A673 (cell line): ENCODE data around the gene ZDHHC8. TPM values are rescaled to one million over a fixed set of nuclear protein-coding genes. Genes with fewer than 3 reads are reported as not detected.

Experiments
- BruUV-seq: library from RNA; stranded (reverse); fragments of 400-500 nt; replicated peaks from 2 replicates; lab custom pipeline; 2021; lab: Mats Ljungman, UMichigan
- CTCF ChIA-PET: fragments of 300-600 bp; sonication (Branson Sonifier 250); formaldehyde crosslinking; loops from one replicate; lab custom pipeline; 2022; ENCODE audit warnings: antibody characterized with exemption; lab: Charles Lee
- POLR2A ChIA-PET: fragments of 300-600 bp; sonication (Branson Sonifier 250); formaldehyde crosslinking; loops from one replicate; lab custom pipeline; 2022; ENCODE audit warnings: antibody characterized with exemption; ENCODE audit not compliant: low non-redundant PET; lab: Charles Lee
- DNase-seq: peaks from one replicate; pipeline ENCODE4 v3.0.0-alpha.2; 2015; ENCODE audit warnings: low spot score
- H3K27ac ChIP-seq: fragments of 200-600 bp; sonication (generic); 2 replicates; pipeline ENCODE4 v1.5.1; 2016; ENCODE audit warnings: mixed run types, low read depth, mild to moderate bottlenecking, mixed read lengths, antibody characterized with exemption, low read length; ENCODE audit not compliant: poor library complexity, severe bottlenecking
- H3K27me3 ChIP-seq: fragments of 200-600 bp; sonication (generic); replicated peaks from 2 replicates; pipeline ENCODE4 v1.6.1; 2017; ENCODE audit warnings: mixed run types, low read depth, mild to moderate bottlenecking, mixed read lengths, antibody characterized with exemption, low read length; ENCODE audit not compliant: insufficient read depth, poor library complexity
- H3K36me3 ChIP-seq: fragments of 200-600 bp; sonication (generic); 2 replicates; pipeline ENCODE4 v1.6.1; 2016; ENCODE audit warnings: mixed run types, mild to moderate bottlenecking, mixed read lengths, antibody characterized with exemption, low read length; ENCODE audit not compliant: insufficient read depth, poor library complexity, severe bottlenecking
- H3K4me1 ChIP-seq: fragments of 200-600 bp; sonication (generic); 2 replicates; pipeline ENCODE4 v1.6.1; 2017; ENCODE audit warnings: mixed run types, mild to moderate bottlenecking, mixed read lengths, antibody characterized with exemption, low read length; ENCODE audit not compliant: insufficient read depth, poor library complexity, severe bottlenecking
- H3K4me3 ChIP-seq: fragments of 200-600 bp; sonication (generic); 2 replicates; pipeline ENCODE4 v1.5.1; 2016; ENCODE audit warnings: low read depth, mixed run types, mild to moderate bottlenecking, mixed read lengths, low read length; ENCODE audit not compliant: poor library complexity, severe bottlenecking
- H3K9me3 ChIP-seq: fragments of 200-600 bp; sonication (generic); 2 replicates; pipeline ENCODE4 v1.6.1; 2016; ENCODE audit warnings: mixed run types, low read depth, mild to moderate bottlenecking, mixed read lengths, antibody characterized with exemption, low read length; ENCODE audit not compliant: poor library complexity, severe bottlenecking
- EZH2 ChIP-seq: fragments of 200-600 bp; sonication (generic); IDR thresholded peaks from 2 replicates; pipeline ENCODE4 v1.6.1; 2017; ENCODE audit warnings: borderline replicate concordance, low read depth, mild to moderate bottlenecking, mixed read lengths, antibody characterized with exemption, low read length; ENCODE audit not compliant: poor library complexity, severe bottlenecking
- intact Hi-C: fragments of 100-400 bp; cut with micrococcal nuclease; formaldehyde crosslinking; loops from one replicate; pipeline ENCODE4 v1.10.0; 2022; ENCODE audit not compliant: unreplicated experiment
- total RNA-seq: library from RNA; stranded (reverse); gene quantifications from 2 replicates; pipeline ENCODE4 v1.2.3, GENCODE V29; 2021
- TF ChIP-seq, protein P1 (sequence below): fragments of 300-800, 200-600 bp; sonication (generic); conservative IDR thresholded peaks from 2 replicates; pipeline ENCODE4 v1.5.1; 2017; ENCODE audit warnings: low read depth, mild to moderate bottlenecking, antibody characterized with exemption, low read length, moderate library complexity, mixed read lengths

The ZDHHC8 gene
- total RNA-seq, 1 experiment from 2014 or later: 58.8 TPM

DNA sequence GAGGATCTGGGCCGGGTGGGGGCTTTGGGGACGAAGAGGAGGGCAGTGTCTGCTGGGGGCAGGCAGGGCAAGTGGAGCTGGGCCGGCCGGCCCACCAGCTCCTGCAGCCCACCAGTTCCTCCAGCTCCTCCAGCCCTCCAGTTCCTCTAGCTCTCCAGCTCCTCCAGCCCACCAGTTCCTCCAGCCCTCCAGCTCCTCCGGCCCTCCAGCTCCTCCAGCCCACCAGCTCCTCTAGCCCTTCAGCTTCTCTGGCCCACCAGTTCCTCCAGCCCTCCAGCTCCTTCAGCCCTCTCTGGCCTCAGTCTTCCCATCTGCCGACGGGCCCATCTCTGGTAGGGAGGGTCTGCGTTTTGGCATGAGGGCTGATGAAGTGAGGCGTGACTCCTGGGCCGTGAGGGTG, 28.4 kb downstream of the ZDHHC8 start:
- CTCF ChIA-PET: no interaction called here
- BruUV-seq: no TSS peak
- no peaks in the 10 kb centered on the region for H3K27me3 ChIP-seq
- H3K36me3 ChIP-seq: no peaks in the 10 kb centered on the region
- no peak overlapping the region for H3K27ac ChIP-seq
- DNase-seq: no peak
- TF ChIP-seq, protein P1, sequence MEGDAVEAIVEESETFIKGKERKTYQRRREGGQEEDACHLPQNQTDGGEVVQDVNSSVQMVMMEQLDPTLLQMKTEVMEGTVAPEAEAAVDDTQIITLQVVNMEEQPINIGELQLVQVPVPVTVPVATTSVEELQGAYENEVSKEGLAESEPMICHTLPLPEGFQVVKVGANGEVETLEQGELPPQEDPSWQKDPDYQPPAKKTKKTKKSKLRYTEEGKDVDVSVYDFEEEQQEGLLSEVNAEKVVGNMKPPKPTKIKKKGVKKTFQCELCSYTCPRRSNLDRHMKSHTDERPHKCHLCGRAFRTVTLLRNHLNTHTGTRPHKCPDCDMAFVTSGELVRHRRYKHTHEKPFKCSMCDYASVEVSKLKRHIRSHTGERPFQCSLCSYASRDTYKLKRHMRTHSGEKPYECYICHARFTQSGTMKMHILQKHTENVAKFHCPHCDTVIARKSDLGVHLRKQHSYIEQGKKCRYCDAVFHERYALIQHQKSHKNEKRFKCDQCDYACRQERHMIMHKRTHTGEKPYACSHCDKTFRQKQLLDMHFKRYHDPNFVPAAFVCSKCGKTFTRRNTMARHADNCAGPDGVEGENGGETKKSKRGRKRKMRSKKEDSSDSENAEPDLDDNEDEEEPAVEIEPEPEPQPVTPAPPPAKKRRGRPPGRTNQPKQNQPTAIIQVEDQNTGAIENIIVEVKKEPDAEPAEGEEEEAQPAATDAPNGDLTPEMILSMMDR: no peak
- no peak for TF ChIP-seq EZH2
- H3K9me3 ChIP-seq: no peaks in the 10 kb centered on the region
- H3K4me3 ChIP-seq: no peak overlapping the region
- no peaks in the 10 kb centered on the region for H3K4me1 ChIP-seq
- POLR2A ChIA-PET: no interaction called here
- intact Hi-C loops: no loop called here

DNA sequence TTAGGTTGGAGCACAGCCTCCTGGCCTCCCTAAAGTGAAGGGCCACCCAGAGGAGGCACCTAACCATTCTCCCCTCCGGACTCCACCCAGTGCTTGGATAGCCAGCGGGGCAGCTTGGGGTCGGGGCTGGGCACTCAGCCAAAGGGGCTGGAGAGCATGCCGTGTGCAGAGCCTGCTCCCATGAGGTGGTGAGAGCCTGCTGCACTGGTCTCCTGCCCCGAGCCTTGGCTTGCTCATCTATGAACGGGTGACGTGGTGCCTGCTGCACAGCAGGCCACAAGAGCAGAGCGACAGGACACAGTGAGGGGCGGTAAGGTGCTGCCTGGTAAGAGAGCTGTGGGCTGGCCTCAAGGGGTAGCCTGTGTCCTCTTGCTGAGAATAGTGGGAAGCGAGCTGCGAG, 33.3 kb downstream of the ZDHHC8 start:
- Histone ChIP-seq H3K4me3 (no peak overlapping the region), H3K9me3 (no peaks in the 10 kb centered on the region), H3K27ac (no peak overlapping the region), H3K27me3 (no peaks in the 10 kb centered on the region), H3K4me1 (no peaks in the 10 kb centered on the region), H3K36me3 (no peaks in the 10 kb centered on the region)
- DNase-seq: no peak
- BruUV-seq: no TSS peak
- ChIA-PET CTCF (no interaction called here), POLR2A (no interaction called here)
- intact Hi-C loops: no loop called here
- TF ChIP-seq, protein P1: no peak
- no peak for TF ChIP-seq EZH2

DNA sequence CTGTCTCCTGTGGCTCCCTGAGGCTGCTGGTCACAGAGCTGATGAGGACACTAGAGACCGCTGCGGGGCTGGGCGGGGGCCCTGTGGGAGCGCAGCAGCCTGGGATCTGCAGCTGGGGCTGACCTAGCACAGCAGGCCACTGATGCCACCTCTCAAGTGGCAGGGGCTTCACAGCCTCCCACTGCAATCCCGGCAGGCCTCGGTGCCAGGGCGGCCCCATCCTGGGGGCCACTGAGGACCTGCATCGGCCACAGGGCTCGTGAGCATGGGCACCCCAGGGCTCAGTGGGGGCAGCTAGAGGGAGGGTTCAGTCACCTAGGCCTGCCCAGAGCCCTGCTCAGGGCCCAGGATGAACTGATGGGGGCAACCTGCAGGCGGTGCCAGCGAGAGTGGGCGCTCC, 33.8 kb downstream of the ZDHHC8 start:
- TF ChIP-seq, protein P1: no peak
- no peak for TF ChIP-seq EZH2
- Histone ChIP-seq H3K36me3 (no peaks in the 10 kb centered on the region), H3K4me1 (no peaks in the 10 kb centered on the region), H3K27ac (no peak overlapping the region), H3K9me3 (no peaks in the 10 kb centered on the region), H3K27me3 (no peaks in the 10 kb centered on the region), H3K4me3 (no peak overlapping the region)
- POLR2A ChIA-PET: no interaction called here
- no peak for DNase-seq
- no TSS peak for BruUV-seq
- CTCF ChIA-PET: no interaction called here
- intact Hi-C loops: no loop called here
